Measurements from ENCODE around the gene ANK2.
"Not testable (repeated sequence)": the region's sequence is repeated elsewhere in the genome, so short reads cannot be mapped to it uniquely, and the experiment has no call there.

ANK2 gene

GRCh38 chr4:113153529-113154101 is 104.2 kb downstream of the ANK2 start:
- DNase-seq (ENCODE audit: low read depth): no peak

- no peak for DNase-seq (ENCODE audit: low read depth)
Measured at GRCh38 chr4:113154281-113154680, 104.8 kb downstream of the ANK2 start.

- no peak for DNase-seq (ENCODE audit: low read depth)
Measured at GRCh38 chr4:113157086-113157857, 107.8 kb downstream of the ANK2 start.

- DNase-seq (ENCODE audit: low read depth): no peak
Measured at GRCh38 chr4:113159942-113160545, 110.6 kb downstream of the ANK2 start.

- no peak for DNase-seq (ENCODE audit: low read depth)
Measured at GRCh38 chr4:113160548-113160947, 111.1 kb downstream of the ANK2 start.

- no peak for DNase-seq (ENCODE audit: low read depth)
Measured at GRCh38 chr4:113162089-113162488, 112.6 kb downstream of the ANK2 start.

- DNase-seq (ENCODE audit: low read depth): no peak
Measured at GRCh38 chr4:113169368-113169767, 119.9 kb downstream of the ANK2 start.

- DNase-seq (ENCODE audit: low read depth): no peak
Measured at GRCh38 chr4:113170115-113170804, 120.8 kb downstream of the ANK2 start.

- no peak for DNase-seq (ENCODE audit: low read depth)
Measured at GRCh38 chr4:113170805-113171468, 121.5 kb downstream of the ANK2 start.

- no peak for DNase-seq (ENCODE audit: low read depth)
Measured at GRCh38 chr4:113173126-113173792, 123.8 kb downstream of the ANK2 start.

- no peak for DNase-seq (ENCODE audit: low read depth)
Measured at GRCh38 chr4:113173793-113174264, 124.4 kb downstream of the ANK2 start.

- DNase-seq (ENCODE audit: low read depth): no peak
Measured at GRCh38 chr4:113179091-113179490, 129.6 kb downstream of the ANK2 start.

GRCh38 chr4:113179996-113180395 is 130.5 kb downstream of the ANK2 start:
- no peak for DNase-seq (ENCODE audit: low read depth)

- DNase-seq (ENCODE audit: low read depth): no peak
Measured at GRCh38 chr4:113181289-113182007, 132.0 kb downstream of the ANK2 start.

GRCh38 chr4:113183032-113183605 is 133.7 kb downstream of the ANK2 start:
- DNase-seq (ENCODE audit: low read depth): no peak

GRCh38 chr4:113186220-113186619 is 136.8 kb downstream of the ANK2 start:
- DNase-seq (ENCODE audit: low read depth): not testable (repeated sequence)

GRCh38 chr4:113186913-113187312 is 137.5 kb downstream of the ANK2 start:
- DNase-seq (ENCODE audit: low read depth): no peak

- no peak for DNase-seq (ENCODE audit: low read depth)
Measured at GRCh38 chr4:113187358-113187757, 137.9 kb downstream of the ANK2 start.

- no peak for DNase-seq (ENCODE audit: low read depth)
Measured at GRCh38 chr4:113189546-113189945, 140.1 kb downstream of the ANK2 start.

GRCh38 chr4:113209153-113209552 is 159.7 kb downstream of the ANK2 start:
- no peak for DNase-seq (ENCODE audit: low read depth)

Measured in activated gamma-delta T cell treated with anti-CD3 and anti-CD28 coated beads, Interleukin-2, amount 50 U/mL, for 16 hours (primary cell).